PC-3 (cell line): ENCODE data around the gene ELF2. TPM values are rescaled to one million over a fixed set of nuclear protein-coding genes. Genes with fewer than 3 reads are reported as not detected.
"Not testable (repeated sequence)": the region's sequence is repeated elsewhere in the genome, so short reads cannot be mapped to it uniquely, and the experiment has no call there.

ENCODE experiments used
- ATAC-seq: fragments of 200-7000 bp; cut with Tn5 transposase; 2 replicates; pipeline ENCODE4 v1.9.1; 2020; ENCODE audit warnings: mild to moderate bottlenecking, moderate library complexity
- BruUV-seq: library from RNA; stranded (reverse); fragments of 400-500 nt; replicated peaks from 2 replicates; lab custom pipeline; 2021; lab: Mats Ljungman, UMichigan
- CTCF ChIA-PET: fragments of 300-600 bp; sonication (Branson Sonifier 250); formaldehyde crosslinking; loops from one replicate; lab custom pipeline; 2022; ENCODE audit warnings: antibody characterized with exemption; lab: Charles Lee
- POLR2A ChIA-PET: fragments of 300-600 bp; sonication (Branson Sonifier 250); formaldehyde crosslinking; loops from one replicate; lab custom pipeline; 2022; ENCODE audit warnings: antibody characterized with exemption; ENCODE audit not compliant: unreplicated experiment; lab: Charles Lee
- DNase-seq: peaks from one replicate; pipeline ENCODE4 v3.0.0-alpha.2; 2015
- H2AFZ ChIP-seq: fragments of 300-600 bp; sonication (generic); 2 replicates; pipeline ENCODE4 v1.6.0; 2016; ENCODE audit warnings: antibody characterized with exemption, low read length
- H3F3A ChIP-seq: fragments of 300-600 bp; sonication (generic); one replicate; pipeline ENCODE4 v1.6.0; 2017; ENCODE audit warnings: antibody characterized with exemption, low read length, control low read depth, mild to moderate bottlenecking; ENCODE audit not compliant: unreplicated experiment
- H3K27ac ChIP-seq: fragments of 300-600 bp; sonication (generic); 2 replicates; pipeline ENCODE4 v1.5.1; 2016; ENCODE audit warnings: mild to moderate bottlenecking, low read length
- H3K27me3 ChIP-seq: fragments of 300-600 bp; sonication (generic); 2 replicates; pipeline ENCODE4 v1.6.1; 2016; ENCODE audit warnings: low read length, mixed read lengths
- H3K36me3 ChIP-seq: fragments of 300-600 bp; sonication (generic); 2 replicates; pipeline ENCODE4 v1.6.1; 2016; ENCODE audit warnings: low read depth, mixed run types, low read length, mixed read lengths
- H3K4me1 ChIP-seq: fragments of 300-600 bp; sonication (generic); 2 replicates; pipeline ENCODE4 v1.5.1; 2016; ENCODE audit warnings: low read length; ENCODE audit not compliant: insufficient read depth
- H3K4me2 ChIP-seq: fragments of 300-600 bp; sonication (generic); 2 replicates; pipeline ENCODE4 v1.6.0; 2016; ENCODE audit warnings: low read length
- H3K4me3 ChIP-seq: fragments of 300-600 bp; sonication (generic); 2 replicates; pipeline ENCODE4 v1.5.1; 2016; ENCODE audit warnings: mild to moderate bottlenecking, low read length, mixed read lengths
- H3K79me2 ChIP-seq: fragments of 300-600 bp; sonication (generic); 2 replicates; pipeline ENCODE4 v1.6.1; 2017; ENCODE audit warnings: low read length, mixed read lengths
- H3K9ac ChIP-seq: fragments of 300-600 bp; sonication (generic); 2 replicates; pipeline ENCODE4 v1.6.0; 2016; ENCODE audit warnings: mild to moderate bottlenecking, low read length
- H3K9me2 ChIP-seq: fragments of 300-600 bp; sonication (generic); replicated peaks from 2 replicates; pipeline ENCODE4 v1.6.1; 2016; ENCODE audit warnings: mixed run types, low read length, mixed read lengths
- H3K9me3 ChIP-seq: fragments of 300-600 bp; sonication (generic); 2 replicates; pipeline ENCODE4 v1.6.1; 2016; ENCODE audit warnings: low read length, mixed read lengths
- H4K20me1 ChIP-seq: fragments of 300-600 bp; sonication (generic); 2 replicates; pipeline ENCODE4 v1.6.1; 2016; ENCODE audit warnings: low read length, mixed read lengths
- EZH2 ChIP-seq: fragments of 300-600 bp; sonication (generic); IDR thresholded peaks from one replicate; pipeline ENCODE4 v1.6.1; 2017; ENCODE audit warnings: antibody characterized with exemption, mild to moderate bottlenecking, low read length; ENCODE audit not compliant: unreplicated experiment
- EZH2phosphoT487 ChIP-seq: fragments of 300-600 bp; sonication (generic); IDR thresholded peaks from 2 replicates; pipeline ENCODE4 v1.6.1; 2018; ENCODE audit warnings: mild to moderate bottlenecking, antibody characterized with exemption, low read length, borderline replicate concordance
- intact Hi-C: fragments of 100-400 bp; cut with micrococcal nuclease; formaldehyde crosslinking; loops from 2 replicates; pipeline ENCODE4 v1.9.0; 2023
- total RNA-seq: library from RNA; depleted of rRNA; stranded (reverse); fragments of >200 nt; gene quantifications from 2 replicates; pipeline ENCODE4 v1.2.3, GENCODE V29; 2014
- TF ChIP-seq, protein P1 (sequence below): fragments of 300-600 bp; sonication (generic); conservative IDR thresholded peaks from 2 replicates; pipeline ENCODE4 v1.5.1; 2017; ENCODE audit warnings: antibody characterized with exemption, low read depth, mild to moderate bottlenecking, low read length

ELF2 gene
- total RNA-seq, 1 experiment from 2014 or later = 18.5 TPM

DNA sequence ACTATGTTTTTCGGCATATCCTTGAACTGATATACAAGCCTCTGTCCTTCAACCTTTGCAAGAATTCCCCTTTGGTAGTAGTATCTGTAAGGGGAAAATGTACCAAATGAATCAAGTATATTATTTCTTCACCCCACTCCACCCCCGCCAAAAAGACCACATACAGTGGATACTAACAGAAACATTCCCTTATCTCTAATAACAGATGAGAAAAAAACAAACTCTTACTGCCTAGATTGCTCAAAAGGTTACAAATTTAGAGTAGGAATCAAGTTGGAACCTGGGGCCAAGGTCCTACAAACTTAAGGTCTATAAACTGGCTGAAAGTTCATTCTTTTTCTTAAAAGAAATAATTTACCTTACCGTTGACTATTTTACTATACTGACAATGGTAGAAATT is 116.4 kb downstream of the ELF2 start:
- peaks cover 3% of the 10 kb centered on the region for H3K4me1 ChIP-seq
- no peaks in the 10 kb centered on the region for H3F3A ChIP-seq
- peaks cover 12% of the 10 kb centered on the region for H3K79me2 ChIP-seq
- peaks cover 14% of the 10 kb centered on the region for H3K36me3 ChIP-seq
- POLR2A ChIA-PET = no interaction called here
- ATAC-seq (no peak), DNase-seq (no peak)
- no peaks in the 10 kb centered on the region for H3K27me3 ChIP-seq
- intact Hi-C loops = no loop called here
- H3K9ac ChIP-seq = no peak overlapping the region
- no peak overlapping the region for H3K4me3 ChIP-seq
- H2AFZ ChIP-seq = no peak overlapping the region
- no peak overlapping the region for H3K27ac ChIP-seq
- no peak overlapping the region for H3K4me2 ChIP-seq
- BruUV-seq = no TSS peak
- no peaks in the 10 kb centered on the region for H3K9me2 ChIP-seq
- no peaks in the 10 kb centered on the region for H4K20me1 ChIP-seq
- TF ChIP-seq EZH2phosphoT487 (no peak), EZH2 (no peak)
- TF ChIP-seq, protein P1, sequence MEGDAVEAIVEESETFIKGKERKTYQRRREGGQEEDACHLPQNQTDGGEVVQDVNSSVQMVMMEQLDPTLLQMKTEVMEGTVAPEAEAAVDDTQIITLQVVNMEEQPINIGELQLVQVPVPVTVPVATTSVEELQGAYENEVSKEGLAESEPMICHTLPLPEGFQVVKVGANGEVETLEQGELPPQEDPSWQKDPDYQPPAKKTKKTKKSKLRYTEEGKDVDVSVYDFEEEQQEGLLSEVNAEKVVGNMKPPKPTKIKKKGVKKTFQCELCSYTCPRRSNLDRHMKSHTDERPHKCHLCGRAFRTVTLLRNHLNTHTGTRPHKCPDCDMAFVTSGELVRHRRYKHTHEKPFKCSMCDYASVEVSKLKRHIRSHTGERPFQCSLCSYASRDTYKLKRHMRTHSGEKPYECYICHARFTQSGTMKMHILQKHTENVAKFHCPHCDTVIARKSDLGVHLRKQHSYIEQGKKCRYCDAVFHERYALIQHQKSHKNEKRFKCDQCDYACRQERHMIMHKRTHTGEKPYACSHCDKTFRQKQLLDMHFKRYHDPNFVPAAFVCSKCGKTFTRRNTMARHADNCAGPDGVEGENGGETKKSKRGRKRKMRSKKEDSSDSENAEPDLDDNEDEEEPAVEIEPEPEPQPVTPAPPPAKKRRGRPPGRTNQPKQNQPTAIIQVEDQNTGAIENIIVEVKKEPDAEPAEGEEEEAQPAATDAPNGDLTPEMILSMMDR = no peak
- CTCF ChIA-PET = no interaction called here
- H3K9me3 ChIP-seq = no peaks in the 10 kb centered on the region

- H3K9me2 ChIP-seq, H3K27me3 ChIP-seq, H3K4me2 ChIP-seq, H3K9ac ChIP-seq, H3K4me3 ChIP-seq, H3K27ac ChIP-seq, POLR2A ChIA-PET, CTCF ChIA-PET, H3F3A ChIP-seq, intact Hi-C loops, H2AFZ ChIP-seq, BruUV-seq, H3K9me3 ChIP-seq, DNase-seq, ATAC-seq, H3K36me3 ChIP-seq: not testable (repeated sequence)
- peaks cover 23% of the 10 kb centered on the region for H3K79me2 ChIP-seq
- peaks cover 15% of the 10 kb centered on the region for H4K20me1 ChIP-seq
- peaks cover 17% of the 10 kb centered on the region for H3K4me1 ChIP-seq
Observed at GRCh38 chr4:139059026-139059425, 118.0 kb downstream of the ELF2 start.

DNA sequence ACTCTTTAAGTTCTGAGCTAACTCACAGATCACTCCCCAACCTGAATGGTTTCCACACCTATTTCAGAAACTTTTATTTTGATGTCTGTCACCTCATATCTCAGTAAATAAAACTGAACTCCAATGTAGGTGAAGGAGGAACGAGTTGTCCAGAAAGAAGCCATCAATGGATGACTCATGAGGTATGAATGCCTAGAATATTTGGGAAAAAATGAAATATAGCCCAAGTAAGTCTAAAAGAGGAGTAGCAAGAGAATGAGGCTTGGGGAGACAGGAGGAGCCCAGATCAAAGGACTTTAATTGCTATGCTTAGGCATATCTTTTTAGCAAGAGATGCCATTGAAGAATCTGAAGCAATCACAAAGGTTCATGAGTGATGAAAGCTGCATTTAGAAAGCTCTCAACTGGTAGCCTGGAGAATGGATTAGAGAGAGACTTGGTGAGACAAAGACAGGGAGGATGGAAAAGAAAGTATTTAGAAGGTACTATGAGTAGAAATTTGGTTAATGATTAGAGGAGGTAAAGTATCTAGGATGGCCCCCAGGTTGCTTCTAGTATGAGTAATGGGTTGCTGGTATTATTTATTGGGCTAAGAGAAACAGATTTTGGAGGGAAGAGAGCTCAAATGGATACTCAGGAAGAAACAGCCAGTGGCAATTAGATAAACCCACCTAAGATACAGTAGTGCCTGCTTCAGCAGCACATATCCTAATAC is 122.1 kb downstream of the ELF2 start:
- Histone ChIP-seq H3K27me3 (no peaks in the 10 kb centered on the region), H3K9ac (no peak overlapping the region), H3F3A (no peaks in the 10 kb centered on the region), H3K4me3 (no peak overlapping the region), H3K36me3 (peaks cover 5% of the 10 kb centered on the region), H3K27ac (no peak overlapping the region), H3K9me3 (no peaks in the 10 kb centered on the region), H3K9me2 (no peaks in the 10 kb centered on the region), H3K4me2 (peak overlapping the region; percentile 63), H3K4me1 (peaks cover 17% of the 10 kb centered on the region), H3K79me2 (peaks cover 32% of the 10 kb centered on the region), H4K20me1 (peaks cover 17% of the 10 kb centered on the region), H2AFZ (no peak overlapping the region)
- peak; percentile 59 for DNase-seq
- TF ChIP-seq, protein P1 = no peak
- TF ChIP-seq EZH2phosphoT487 (no peak), EZH2 (no peak)
- ATAC-seq = peak; percentile 73
- intact Hi-C loops = no loop called here
- CTCF ChIA-PET = interaction anchor here (0.8 kb wide), 1 partner anchor 24 kb away, joined by 3 read pairs; no protein-coding TSS in a partner anchor
- POLR2A ChIA-PET = no interaction called here
- BruUV-seq = no TSS peak
